ENCODE measurements around the gene RWDD2A. TPM values are rescaled to one million over a fixed set of nuclear protein-coding genes. Genes with fewer than 3 reads are reported as not detected.
"Not testable (repeated sequence)": the region's sequence is repeated elsewhere in the genome, so short reads cannot be mapped to it uniquely, and the experiment has no call there.

RWDD2A gene
- polyA plus RNA-seq, 1 donor, result 5.2 TPM

DNA sequence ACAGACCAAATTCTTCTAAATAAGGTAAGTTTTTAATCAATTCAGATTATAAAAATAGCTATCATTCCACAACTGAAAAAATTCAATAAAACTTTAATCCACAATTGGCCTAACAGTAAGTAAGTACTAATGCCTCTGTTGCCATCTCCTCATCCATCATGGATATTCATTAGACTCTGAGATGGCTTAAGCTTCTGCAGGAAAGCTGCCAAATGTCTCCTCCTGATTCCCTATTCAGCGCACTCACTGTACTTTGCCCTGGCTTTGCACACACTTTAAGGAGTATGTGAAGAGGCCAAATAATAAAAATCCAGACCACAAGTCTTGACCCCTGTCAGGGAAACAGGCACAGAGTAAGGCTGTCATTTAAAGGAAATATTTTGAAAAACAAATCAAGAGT lies 23.6 kb upstream of the RWDD2A start:
- Histone ChIP-seq H3K9me3 (ENCODE audit: control insufficient read depth, low read depth, low read length) (no peaks in the 10 kb centered on the region), H3K36me3 (ENCODE audit: control insufficient read depth, insufficient read depth, low read length) (peaks cover 76% of the 10 kb centered on the region), H3K4me3 (ENCODE audit: low read length) (no peak overlapping the region), H3K27me3 (ENCODE audit: control insufficient read depth, insufficient read depth, low read length) (no peaks in the 10 kb centered on the region), H3K4me1 (ENCODE audit: control insufficient read depth, insufficient read depth, low read length) (no peaks in the 10 kb centered on the region), H3K27ac (ENCODE audit: low read length) (no peak overlapping the region)
- WGBS (ENCODE audit: insufficient coverage, low lambda C conversion rate), result no CpG with 5 or more reads among the region's 1 CpG
- DNase-seq, result no peak

DNA sequence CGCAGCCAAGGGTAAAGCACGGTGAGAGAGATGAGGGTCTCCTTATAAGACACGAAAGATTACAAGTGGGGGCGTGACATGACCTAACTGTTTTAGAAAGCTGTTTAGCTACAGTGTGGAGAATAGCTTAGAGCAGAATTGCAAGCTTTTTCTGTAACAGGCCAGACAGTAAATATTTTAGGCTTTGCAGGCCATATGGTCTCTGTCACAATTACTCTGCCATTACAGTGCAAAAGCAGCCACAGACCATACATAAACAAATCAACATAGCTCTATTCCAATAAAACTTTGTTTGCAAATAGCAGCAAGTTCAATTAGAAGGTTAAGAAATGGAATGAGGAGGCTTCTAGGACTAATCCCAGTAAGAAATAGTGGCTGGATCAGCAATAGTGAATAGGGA lies 16.9 kb upstream of the RWDD2A start:
- Histone ChIP-seq H3K4me1 (ENCODE audit: control insufficient read depth, insufficient read depth, low read length) (no peaks in the 10 kb centered on the region), H3K27ac (ENCODE audit: low read length) (no peak overlapping the region), H3K27me3 (ENCODE audit: control insufficient read depth, insufficient read depth, low read length) (no peaks in the 10 kb centered on the region), H3K4me3 (ENCODE audit: low read length) (no peak overlapping the region), H3K36me3 (ENCODE audit: control insufficient read depth, insufficient read depth, low read length) (peaks cover 75% of the 10 kb centered on the region), H3K9me3 (ENCODE audit: control insufficient read depth, low read depth, low read length) (no peaks in the 10 kb centered on the region)
- WGBS (ENCODE audit: insufficient coverage, low lambda C conversion rate), result 100% methylated on average over 2 of the region's 4 CpGs
- DNase-seq, result no peak

DNA sequence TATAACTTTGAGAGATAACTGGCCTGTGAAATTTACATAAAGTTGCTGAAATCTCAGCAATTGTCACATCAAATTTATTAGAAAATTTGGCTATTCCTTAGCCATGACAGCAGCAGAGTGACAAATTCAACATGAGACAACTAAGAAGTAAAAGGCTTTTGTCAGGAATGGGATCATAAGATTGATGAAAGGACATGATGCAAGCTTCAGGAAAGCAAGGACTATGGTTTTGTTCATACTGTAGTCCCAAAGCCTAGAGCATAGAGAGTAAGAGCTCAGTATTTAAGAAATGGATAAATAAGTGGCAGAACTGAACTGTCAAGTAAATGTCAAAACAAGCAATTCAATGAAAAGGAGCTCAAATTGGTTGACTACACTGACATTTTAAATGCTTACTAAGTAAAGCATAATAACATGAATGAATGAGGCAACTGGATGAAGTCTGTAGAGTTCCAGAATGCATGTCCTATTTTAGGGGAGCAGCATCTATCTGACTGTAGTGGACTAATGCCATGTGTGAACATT lies 12.7 kb upstream of the RWDD2A start:
- no peak overlapping the region for H3K4me3 ChIP-seq (ENCODE audit: low read length)
- no peaks in the 10 kb centered on the region for H3K9me3 ChIP-seq (ENCODE audit: control insufficient read depth, low read depth, low read length)
- no peak for DNase-seq
- peaks cover 72% of the 10 kb centered on the region for H3K36me3 ChIP-seq (ENCODE audit: control insufficient read depth, insufficient read depth, low read length)
- no peaks in the 10 kb centered on the region for H3K4me1 ChIP-seq (ENCODE audit: control insufficient read depth, insufficient read depth, low read length)
- H3K27ac ChIP-seq (ENCODE audit: low read length), result no peak overlapping the region
- no peaks in the 10 kb centered on the region for H3K27me3 ChIP-seq (ENCODE audit: control insufficient read depth, insufficient read depth, low read length)

DNA sequence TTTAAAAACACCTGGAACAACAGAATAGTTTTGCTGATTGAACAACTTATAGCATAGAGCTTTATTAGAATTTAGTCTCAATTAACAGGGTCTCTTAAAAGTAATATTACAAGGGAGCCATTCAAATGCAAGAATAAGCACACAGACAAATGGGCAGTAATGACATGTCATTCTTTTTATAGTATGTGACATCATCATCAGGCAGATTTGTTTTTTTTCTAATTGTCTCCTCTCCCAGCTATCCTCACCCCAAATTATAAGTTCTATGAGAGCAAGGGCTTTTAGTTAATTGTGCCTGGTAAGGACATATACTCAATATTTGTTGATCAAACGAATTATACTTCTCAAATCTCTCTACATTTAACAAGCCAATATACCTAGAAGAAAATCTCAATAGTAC lies 11.0 kb upstream of the RWDD2A start:
- no CpG with 5 or more reads among the region's 1 CpG for WGBS (ENCODE audit: insufficient coverage, low lambda C conversion rate)
- H3K36me3 ChIP-seq (ENCODE audit: control insufficient read depth, insufficient read depth, low read length), result peaks cover 68% of the 10 kb centered on the region
- no peaks in the 10 kb centered on the region for H3K27me3 ChIP-seq (ENCODE audit: control insufficient read depth, insufficient read depth, low read length)
- no peaks in the 10 kb centered on the region for H3K4me1 ChIP-seq (ENCODE audit: control insufficient read depth, insufficient read depth, low read length)
- no peak overlapping the region for H3K27ac ChIP-seq (ENCODE audit: low read length)
- no peak overlapping the region for H3K4me3 ChIP-seq (ENCODE audit: low read length)
- no peaks in the 10 kb centered on the region for H3K9me3 ChIP-seq (ENCODE audit: control insufficient read depth, low read depth, low read length)
- DNase-seq, result no peak

DNA sequence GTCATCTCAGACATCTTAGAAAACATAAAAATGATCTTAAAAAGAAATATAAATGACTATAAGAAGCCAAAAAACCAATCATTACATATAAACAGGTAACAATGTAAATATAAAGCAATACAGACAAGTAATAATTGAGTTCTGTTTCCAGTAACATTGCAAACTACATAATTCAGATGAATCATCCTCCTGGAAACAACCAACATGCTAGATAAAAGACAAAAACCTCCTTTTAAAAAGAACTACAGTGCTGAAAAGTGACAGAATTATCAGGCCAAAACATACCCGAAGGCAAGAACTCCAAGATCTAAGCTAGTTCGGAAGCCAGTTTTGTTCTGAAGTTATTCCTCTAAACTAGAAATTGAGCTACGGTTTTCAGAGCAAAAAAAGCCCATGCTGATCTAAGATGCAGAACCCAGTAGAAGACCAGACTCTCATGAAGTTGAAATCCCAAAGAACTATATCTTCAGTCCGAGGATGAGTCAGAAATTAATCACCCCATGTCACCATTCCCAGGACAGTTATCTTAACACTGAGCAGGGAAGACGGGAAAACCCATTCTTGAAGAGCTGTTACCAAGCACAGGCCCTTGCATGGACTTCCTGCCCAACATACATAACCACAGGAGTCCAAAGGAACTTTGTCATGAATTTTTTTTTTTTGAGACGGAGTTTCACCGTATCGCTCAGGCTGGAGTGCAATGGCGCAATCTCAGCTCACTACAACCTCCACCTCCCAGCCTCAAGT lies 9.9 kb upstream of the RWDD2A start:
- no peak overlapping the region for H3K4me3 ChIP-seq (ENCODE audit: low read length)
- 100% methylated on average over 2 of the region's 9 CpGs for WGBS (ENCODE audit: insufficient coverage, low lambda C conversion rate)
- H3K4me1 ChIP-seq (ENCODE audit: control insufficient read depth, insufficient read depth, low read length), result no peaks in the 10 kb centered on the region
- H3K36me3 ChIP-seq (ENCODE audit: control insufficient read depth, insufficient read depth, low read length), result peaks cover 58% of the 10 kb centered on the region
- no peaks in the 10 kb centered on the region for H3K27me3 ChIP-seq (ENCODE audit: control insufficient read depth, insufficient read depth, low read length)
- peak in 1 of 2 donors; percentile 18 for DNase-seq
- no peaks in the 10 kb centered on the region for H3K9me3 ChIP-seq (ENCODE audit: control insufficient read depth, low read depth, low read length)
- no peak overlapping the region for H3K27ac ChIP-seq (ENCODE audit: low read length)

DNA sequence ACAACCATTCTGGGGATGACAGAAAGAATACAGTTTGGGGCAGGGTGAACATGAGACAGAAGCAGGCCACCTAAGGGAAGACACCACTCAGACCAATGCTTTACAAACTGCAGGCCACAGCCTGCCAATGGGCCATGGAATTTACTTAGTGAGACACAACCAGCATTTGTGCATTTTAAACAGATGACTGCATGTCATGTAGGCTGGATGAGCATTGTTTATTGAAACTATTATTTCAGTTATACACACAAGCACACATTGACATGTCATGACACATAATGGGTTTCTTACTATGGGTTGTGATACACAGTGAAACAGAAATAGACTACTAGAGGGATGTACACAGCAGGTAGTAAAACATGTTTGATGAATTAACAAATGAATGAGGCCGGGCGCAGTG lies 8.1 kb upstream of the RWDD2A start:
- Histone ChIP-seq H3K4me3 (ENCODE audit: low read length) (no peak overlapping the region), H3K27me3 (ENCODE audit: control insufficient read depth, insufficient read depth, low read length) (no peaks in the 10 kb centered on the region), H3K27ac (ENCODE audit: low read length) (no peak overlapping the region), H3K36me3 (ENCODE audit: control insufficient read depth, insufficient read depth, low read length) (peaks cover 58% of the 10 kb centered on the region), H3K4me1 (ENCODE audit: control insufficient read depth, insufficient read depth, low read length) (peaks cover 5% of the 10 kb centered on the region), H3K9me3 (ENCODE audit: control insufficient read depth, low read depth, low read length) (no peaks in the 10 kb centered on the region)
- DNase-seq, result no peak
- no CpG with 5 or more reads among the region's 2 CpGs for WGBS (ENCODE audit: insufficient coverage, low lambda C conversion rate)

DNA sequence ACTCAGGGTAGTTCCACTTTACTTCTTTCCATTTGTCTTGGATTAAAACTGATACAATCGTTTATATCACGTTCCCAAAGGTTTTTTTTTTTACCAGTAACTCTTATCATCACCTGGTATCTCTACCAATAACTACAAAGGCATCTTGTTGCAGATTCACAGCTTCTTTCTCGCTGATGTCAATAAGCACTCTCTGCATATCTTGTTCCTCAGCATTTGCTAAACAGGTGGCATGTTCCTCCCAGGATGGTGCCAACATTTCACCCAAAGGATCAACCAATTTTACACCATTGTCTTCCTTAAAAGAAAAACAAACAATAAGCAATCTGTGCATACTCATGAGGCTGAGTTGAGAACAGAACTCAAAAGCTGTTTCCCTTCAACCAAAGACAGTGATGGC lies 4.7 kb upstream of the RWDD2A start:
- Histone ChIP-seq H3K36me3 (ENCODE audit: control insufficient read depth, insufficient read depth, low read length) (peaks cover 31% of the 10 kb centered on the region), H3K27ac (ENCODE audit: low read length) (no peak overlapping the region), H3K27me3 (ENCODE audit: control insufficient read depth, insufficient read depth, low read length) (no peaks in the 10 kb centered on the region), H3K4me3 (ENCODE audit: low read length) (no peak overlapping the region), H3K4me1 (ENCODE audit: control insufficient read depth, insufficient read depth, low read length) (peaks cover 14% of the 10 kb centered on the region), H3K9me3 (ENCODE audit: control insufficient read depth, low read depth, low read length) (no peaks in the 10 kb centered on the region)
- WGBS (ENCODE audit: insufficient coverage, low lambda C conversion rate), result 62% methylated on average over 2 of the region's 3 CpGs
- no peak for DNase-seq

DNA sequence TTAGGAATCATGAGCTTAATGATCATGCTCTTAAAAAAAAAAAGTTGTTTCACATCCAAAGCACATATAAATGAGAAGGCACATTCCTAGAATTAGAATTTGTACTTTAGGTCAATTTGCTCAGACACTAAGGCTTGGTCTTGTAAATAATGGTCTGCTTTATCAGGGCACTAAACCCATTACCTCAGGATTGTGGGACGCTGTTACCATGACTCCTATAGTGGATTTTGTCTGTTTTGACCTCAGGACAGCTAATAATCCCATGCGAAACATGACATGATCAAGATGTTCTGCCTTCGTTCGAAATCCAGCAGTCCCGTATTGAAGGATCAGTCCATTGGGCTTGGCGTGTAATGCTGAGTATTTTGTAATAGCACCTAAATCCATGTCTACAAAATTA lies 2.5 kb upstream of the RWDD2A start:
- no CpG with 5 or more reads among the region's 6 CpGs for WGBS (ENCODE audit: insufficient coverage, low lambda C conversion rate)
- Histone ChIP-seq H3K27me3 (ENCODE audit: control insufficient read depth, insufficient read depth, low read length) (no peaks in the 10 kb centered on the region), H3K9me3 (ENCODE audit: control insufficient read depth, low read depth, low read length) (no peaks in the 10 kb centered on the region), H3K36me3 (ENCODE audit: control insufficient read depth, insufficient read depth, low read length) (peaks cover 21% of the 10 kb centered on the region), H3K27ac (ENCODE audit: low read length) (peak overlapping the region; percentile 71), H3K4me1 (ENCODE audit: control insufficient read depth, insufficient read depth, low read length) (peaks cover 14% of the 10 kb centered on the region), H3K4me3 (ENCODE audit: low read length) (no peak overlapping the region)
- DNase-seq, result peak; percentile 83 to 92

DNA sequence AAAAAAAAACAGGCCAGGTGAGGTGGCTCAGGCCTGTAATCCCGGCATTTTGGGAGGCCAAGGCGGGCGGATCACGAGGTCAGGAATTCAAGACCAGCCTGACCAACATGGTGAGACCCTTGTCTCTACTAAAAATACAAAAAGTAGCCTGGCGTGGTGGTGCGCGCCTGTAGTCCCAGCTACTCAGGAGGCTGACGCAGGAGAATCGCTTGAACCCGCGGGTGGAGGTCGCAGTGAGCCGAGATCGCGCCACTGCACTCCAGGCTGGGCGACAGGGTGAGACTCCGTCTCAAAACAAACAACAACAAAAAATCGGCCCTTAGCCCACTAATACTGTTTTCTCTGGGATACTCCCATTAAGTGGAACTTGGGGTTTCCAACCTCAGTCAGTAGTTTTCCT lies 1.2 kb upstream of the RWDD2A start:
- H3K9me3 ChIP-seq (ENCODE audit: control insufficient read depth, low read depth, low read length); H3K27me3 ChIP-seq (ENCODE audit: control insufficient read depth, insufficient read depth, low read length); DNase-seq: not testable (repeated sequence)
- WGBS (ENCODE audit: insufficient coverage, low lambda C conversion rate), result no CpG with 5 or more reads among the region's 18 CpGs
- Histone ChIP-seq H3K36me3 (ENCODE audit: control insufficient read depth, insufficient read depth, low read length) (peaks cover 17% of the 10 kb centered on the region), H3K27ac (ENCODE audit: low read length) (peak overlapping the region; percentile 85), H3K4me3 (ENCODE audit: low read length) (peak overlapping the region; percentile 89), H3K4me1 (ENCODE audit: control insufficient read depth, insufficient read depth, low read length) (peaks cover 14% of the 10 kb centered on the region)

DNA sequence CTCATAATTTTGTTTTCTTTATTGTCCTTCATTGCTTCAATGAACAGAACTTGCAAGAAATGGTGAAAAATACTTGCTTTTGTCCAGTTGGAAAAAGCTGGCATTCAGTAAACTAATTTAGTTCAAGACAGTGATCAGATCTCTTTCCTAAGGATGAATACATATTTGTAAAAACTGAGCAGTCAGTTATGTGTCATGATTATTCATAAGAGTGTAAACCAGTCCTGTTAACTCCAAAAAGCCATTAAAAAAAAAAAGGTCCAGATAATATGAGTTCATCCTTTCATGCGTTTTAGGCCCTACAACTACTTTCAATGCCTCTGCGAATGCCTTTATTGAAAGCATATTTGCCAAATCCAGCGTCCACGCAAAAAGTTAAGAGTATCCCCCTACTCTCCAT lies 701 bp upstream of the RWDD2A start:
- no peak for DNase-seq
- Histone ChIP-seq H3K4me3 (ENCODE audit: low read length) (peak overlapping the region; percentile 89), H3K36me3 (ENCODE audit: control insufficient read depth, insufficient read depth, low read length) (peaks cover 17% of the 10 kb centered on the region), H3K27me3 (ENCODE audit: control insufficient read depth, insufficient read depth, low read length) (no peaks in the 10 kb centered on the region), H3K4me1 (ENCODE audit: control insufficient read depth, insufficient read depth, low read length) (peaks cover 14% of the 10 kb centered on the region), H3K9me3 (ENCODE audit: control insufficient read depth, low read depth, low read length) (no peaks in the 10 kb centered on the region), H3K27ac (ENCODE audit: low read length) (peak overlapping the region; percentile 85)
- WGBS (ENCODE audit: insufficient coverage, low lambda C conversion rate), result no CpG with 5 or more reads among the region's 4 CpGs
